ENCODE measurements around the gene ADAT2.
A peak's percentile ranks its signal among the peaks of the same experiment; 100 is the strongest.

The ADAT2 gene

GRCh38 chr6:143441010-143441409 lies 9.5 kb downstream of the ADAT2 start:
- H3K4me3 ChIP-seq (ENCODE audit: low read length), result no peak overlapping the region
- no peak for DNase-seq (ENCODE audit: low read depth)
- no peak for TF ChIP-seq CTCF (conservative IDR thresholded peaks at IDR 0.05; ENCODE audit: low read length)

GRCh38 chr6:143432588-143432987 lies 17.9 kb downstream of the ADAT2 start:
- no peak for DNase-seq (ENCODE audit: low read depth)
- no peak overlapping the region for H3K4me3 ChIP-seq (ENCODE audit: low read length)
- TF ChIP-seq CTCF (conservative IDR thresholded peaks at IDR 0.05; ENCODE audit: low read length), result no peak

GRCh38 chr6:143431226-143431625 lies 19.3 kb downstream of the ADAT2 start:
- H3K4me3 ChIP-seq (ENCODE audit: low read length), result no peak overlapping the region
- no peak for DNase-seq (ENCODE audit: low read depth)
- TF ChIP-seq CTCF (conservative IDR thresholded peaks at IDR 0.05; ENCODE audit: low read length), result no peak

- H3K4me3 ChIP-seq (ENCODE audit: low read length), result no peak overlapping the region
- no peak for DNase-seq (ENCODE audit: low read depth)
- TF ChIP-seq CTCF (conservative IDR thresholded peaks at IDR 0.05; ENCODE audit: low read length), result no peak
These were observed 20.5 kb downstream of the ADAT2 start for GRCh38 chr6:143429970-143430369.

- peak; percentile 100 for TF ChIP-seq CTCF (conservative IDR thresholded peaks at IDR 0.05; ENCODE audit: low read length)
- no peak overlapping the region for H3K4me3 ChIP-seq (ENCODE audit: low read length)
- DNase-seq (ENCODE audit: low read depth), result peak; percentile 97
These were observed 23.2 kb downstream of the ADAT2 start for GRCh38 chr6:143427109-143427817.

GRCh38 chr6:143426026-143426425 lies 24.5 kb downstream of the ADAT2 start:
- H3K4me3 ChIP-seq (ENCODE audit: low read length), result no peak overlapping the region
- TF ChIP-seq CTCF (conservative IDR thresholded peaks at IDR 0.05; ENCODE audit: low read length), result no peak
- DNase-seq (ENCODE audit: low read depth), result peak; percentile 35

- TF ChIP-seq CTCF (conservative IDR thresholded peaks at IDR 0.05; ENCODE audit: low read length), result no peak
- H3K4me3 ChIP-seq (ENCODE audit: low read length), result no peak overlapping the region
- DNase-seq (ENCODE audit: low read depth), result no peak
These were observed 31.0 kb downstream of the ADAT2 start for GRCh38 chr6:143419526-143419925.

Data from AG10803 (cell line).